HepG2 (cell line): ENCODE results near the gene TGFA. TPM values are rescaled to one million over a fixed set of nuclear protein-coding genes. Genes with fewer than 3 reads are reported as not detected.
A peak's percentile ranks its signal among the peaks of the same experiment; 100 is the strongest.

Experiments
- ASH2L ChIP-seq: fragments of 300-600, 200-600 bp; sonication (generic); IDR thresholded peaks from 2 replicates; pipeline ENCODE4 v1.7.0; 2017; ENCODE audit warnings: low read depth, mild to moderate bottlenecking, moderate library complexity, mixed read lengths, low read length; ENCODE audit not compliant: insufficient read length
- DPF2 ChIP-seq: sonication (generic); formaldehyde crosslinking; IDR thresholded peaks from 2 replicates; pipeline ENCODE4 v1.4.0; 2020; ENCODE audit warnings: mild to moderate bottlenecking, low read depth, missing genetic modification reagents, borderline replicate concordance
- FOXA3 ChIP-seq: IDR thresholded peaks from 2 replicates; pipeline ENCODE4 v1.6.1; 2016; ENCODE audit warnings: missing genetic modification reagents, missing compliant biosample characterization
- HMGA1 ChIP-seq: sonication (generic); formaldehyde crosslinking; conservative IDR thresholded peaks from 2 replicates; pipeline ENCODE4 v1.4.0; 2020; ENCODE audit warnings: missing genetic modification reagents
- HOXA3 ChIP-seq: sonication (generic); formaldehyde crosslinking; IDR thresholded peaks from 2 replicates; pipeline ENCODE4 v1.5.0; 2020; ENCODE audit warnings: missing genetic modification reagents
- MEIS1 ChIP-seq: sonication (generic); formaldehyde crosslinking; IDR thresholded peaks from 2 replicates; pipeline ENCODE4 v1.9.0; 2021; ENCODE audit warnings: mild to moderate bottlenecking, missing genetic modification reagents, moderate library complexity, borderline replicate concordance
- NFE2L2 ChIP-seq: fragments of 150-350 bp; IDR thresholded peaks from 2 replicates; pipeline ENCODE4 v1.6.1; 2014; ENCODE audit warnings: low read length
- NFYB ChIP-seq: sonication (generic); formaldehyde crosslinking; IDR thresholded peaks from 2 replicates; pipeline ENCODE4 v1.4.0; 2020; ENCODE audit warnings: missing genetic modification reagents
- POGK ChIP-seq: sonication (generic); formaldehyde crosslinking; conservative IDR thresholded peaks from 2 replicates; pipeline ENCODE4 v1.8.0; 2022; ENCODE audit warnings: mild to moderate bottlenecking, moderate library complexity, missing genetic modification reagents
- SMAD9 ChIP-seq: sonication (generic); formaldehyde crosslinking; IDR thresholded peaks from 2 replicates; pipeline ENCODE4 v1.5.1; 2020; ENCODE audit warnings: mild to moderate bottlenecking, missing genetic modification reagents
- SMC3 ChIP-seq: IDR thresholded peaks from 2 replicates; pipeline ENCODE4 v1.6.1; 2011; ENCODE audit warnings: low read length, improper control_type of control experiment
- TEF ChIP-seq: sonication (generic); formaldehyde crosslinking; IDR thresholded peaks from 2 replicates; pipeline ENCODE4 v1.5.0; 2020; ENCODE audit warnings: missing genetic modification reagents
- THRA ChIP-seq: sonication (generic); formaldehyde crosslinking; IDR thresholded peaks from 2 replicates; pipeline ENCODE4 v1.4.0; 2020; ENCODE audit warnings: missing genetic modification reagents, borderline replicate concordance
- ZBTB46 ChIP-seq: sonication (generic); formaldehyde crosslinking; IDR thresholded peaks from 2 replicates; pipeline ENCODE4 v1.4.0; 2020; ENCODE audit warnings: mild to moderate bottlenecking, missing genetic modification reagents, borderline replicate concordance
- ZNF558 ChIP-seq: sonication (generic); formaldehyde crosslinking; IDR thresholded peaks from 2 replicates; pipeline ENCODE4 v1.9.0; 2022; ENCODE audit warnings: mild to moderate bottlenecking, missing genetic modification reagents, borderline replicate concordance
- ZSCAN20 ChIP-seq: sonication (generic); formaldehyde crosslinking; IDR thresholded peaks from 2 replicates; pipeline ENCODE4 v1.4.0; 2020; ENCODE audit warnings: missing genetic modification reagents, mild to moderate bottlenecking, borderline replicate concordance
- ZUFSP ChIP-seq: sonication (generic); formaldehyde crosslinking; IDR thresholded peaks from 2 replicates; pipeline ENCODE4 v1.9.0; 2021; ENCODE audit warnings: missing genetic modification reagents, mild to moderate bottlenecking, borderline replicate concordance
- polyA plus RNA-seq, 8 experiments: library from polyadenylated mRNA; depleted of rRNA in 3 of 8; stranded (reverse) in 7 of 8; unstranded in 1 of 8; fragments of >200 nt; fragmentation: Illumina TruSeq in 4 of 8; extraction: Trizol in 4 of 8; gene quantifications; 2 replicates each; pipeline versions ENCODE4 v1.2.1 to v1.2.3, GENCODE V29; 2011 to 2016; ENCODE audit warnings: low read depth in 4 of 8, missing spikeins in 1 of 8, mixed read lengths in 1 of 8; ENCODE audit not compliant: insufficient read depth in 1 of 8
- total RNA-seq, 5 experiments: library from RNA; depleted of rRNA; stranded (reverse); fragments of >200 nt; fragmentation: Illumina TruSeq; extraction: Trizol; gene quantifications; 2 replicates each; pipeline ENCODE4 v1.2.3, GENCODE V29; 2016; ENCODE audit warnings: low read depth in 1 of 5

Gene TGFA
- total and polyA plus RNA-seq, 2 of the 13 experiments (the other 11 are each of a cell fraction or from before 2014, with no cell fraction given) = 7.8 to 15.3 TPM

- TF ChIP-seq SMAD9 (CRISPR knock-in tag) (no peak), MEIS1 (CRISPR knock-in tag) (no peak), NFYB (CRISPR knock-in tag) (peak; percentile 37; the same call in 1 of the 2 replicates), ZSCAN20 (CRISPR knock-in tag) (0 out of 2 replicates have a peak, but pooled peaks have one; percentile 67), ZBTB46 (no peak), SMC3 (no peak), HOXA3 (CRISPR knock-in tag) (peak; percentile 80), TEF (CRISPR knock-in tag) (0 out of 2 replicates have a peak, but pooled peaks have one; percentile 36), FOXA3 (CRISPR knock-in tag) (peak; percentile 98), HMGA1 (no peak), THRA (CRISPR knock-in tag) (peak; percentile 75; the same call in 1 of the 2 replicates), NFE2L2 (no peak), POGK (CRISPR knock-in tag) (peak; percentile 20; the same call in 1 of the 2 replicates), ZUFSP (no peak), ZNF558 (no peak), DPF2 (peak; percentile 61; the same call in 1 of the 2 replicates), ASH2L (peak; percentile 90)
Observed at GRCh38 chr2:70565039-70565731, 11.6 kb upstream of the TGFA start (continued).
